MM.1S (cell line): ENCODE data around the gene PHACTR1.

Source experiments
- CTCF ChIP-seq: fragments of 300-600 bp; sonication (generic); IDR thresholded peaks from 2 replicates; pipeline ENCODE4 v1.5.1; 2016; ENCODE audit warnings: antibody characterized with exemption, low read length, mixed read lengths
- EZH2 ChIP-seq: fragments of 300-600 bp; sonication (generic); optimal IDR thresholded peaks from 2 replicates; pipeline ENCODE3; 2017; ENCODE audit warnings: low read depth, mild to moderate bottlenecking, antibody characterized with exemption, low read length, mixed read lengths
- EZH2phosphoT487 ChIP-seq: fragments of 300-600 bp; sonication (generic); IDR thresholded peaks from 2 replicates; pipeline ENCODE4 v1.6.1; 2018; ENCODE audit warnings: antibody characterized with exemption, low read length

GRCh38 chr6:13217206-13217905, 500.8 kb downstream of the PHACTR1 start:
- no peak for TF ChIP-seq EZH2
- TF ChIP-seq CTCF: no peak
- TF ChIP-seq EZH2phosphoT487: no peak
